ENCODE measurements around the gene CYFIP2. TPM values are rescaled to one million over a fixed set of nuclear protein-coding genes. Genes with fewer than 3 reads are reported as not detected.

The CYFIP2 gene
- polyA plus RNA-seq, 1 donor from 2014 or later = 366 TPM

DNA sequence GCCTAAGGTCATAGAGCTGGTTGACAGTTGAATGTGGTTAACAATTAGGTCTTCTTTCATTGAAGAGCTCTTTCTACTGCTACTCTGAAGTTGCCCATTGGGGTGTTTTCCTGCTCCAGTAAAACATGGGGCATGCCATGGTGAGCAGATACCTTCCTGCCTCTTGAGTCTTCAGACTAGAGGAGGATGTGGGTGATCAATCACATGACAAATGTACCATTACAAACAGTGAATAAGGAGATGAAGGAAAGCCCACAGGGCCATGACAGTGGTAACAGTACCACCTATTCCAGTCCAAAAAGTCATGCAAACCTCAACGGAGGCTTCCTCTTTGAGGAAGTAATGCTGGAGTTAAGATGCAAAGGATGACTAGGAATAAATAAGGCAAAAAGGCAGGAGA is 73.5 kb downstream of the CYFIP2 start:
- Mint-ChIP-seq H3K9me3 (no peaks in the 10 kb centered on the region), H3K4me1 (peaks cover 0 to 4% (median 2%) of the 10 kb centered on the region in 3 donors), H3K4me3 (no peak overlapping the region), H3K27ac (peak overlapping the region in 1 of 3 donors; percentile 80), H3K27me3 (no peaks in the 10 kb centered on the region), H3K36me3 (peaks cover 2% of the 10 kb centered on the region)

DNA sequence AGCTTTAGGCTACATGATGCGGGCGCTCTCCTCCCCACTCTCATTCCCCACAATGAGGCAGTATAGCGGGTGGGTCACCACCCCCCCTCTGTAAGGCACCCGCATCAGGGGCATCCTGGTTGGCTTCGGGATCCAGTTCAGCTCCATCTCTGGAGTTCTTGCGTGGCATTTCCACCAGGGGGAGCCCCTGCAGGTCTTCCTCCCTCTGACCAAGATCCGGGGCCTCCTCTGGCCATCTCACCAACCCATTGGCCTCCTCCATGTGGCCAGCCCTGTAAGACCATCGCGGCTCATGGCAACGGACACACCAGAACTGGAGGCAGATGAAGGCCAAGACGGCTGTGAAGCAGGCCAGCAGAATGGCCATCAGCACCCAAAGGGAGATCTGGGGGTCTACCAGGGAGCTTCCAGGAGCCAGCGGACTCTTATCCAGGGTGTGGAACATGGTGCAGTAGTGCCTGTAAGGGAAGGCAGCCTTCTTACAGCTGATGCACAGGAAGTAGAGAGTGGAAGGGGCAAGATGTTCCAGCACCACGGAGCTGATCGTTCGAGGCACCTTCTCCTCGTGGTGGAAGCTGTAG is 77.0 kb downstream of the CYFIP2 start:
- H3K4me3 Mint-ChIP-seq = no peak overlapping the region
- no peak overlapping the region for H3K27ac Mint-ChIP-seq
- no peaks in the 10 kb centered on the region for H3K9me3 Mint-ChIP-seq
- H3K4me1 Mint-ChIP-seq = peaks cover 0 to 8% (median 4%) of the 10 kb centered on the region in 3 donors
- H3K36me3 Mint-ChIP-seq = peaks cover 2% of the 10 kb centered on the region
- H3K27me3 Mint-ChIP-seq = no peaks in the 10 kb centered on the region

DNA sequence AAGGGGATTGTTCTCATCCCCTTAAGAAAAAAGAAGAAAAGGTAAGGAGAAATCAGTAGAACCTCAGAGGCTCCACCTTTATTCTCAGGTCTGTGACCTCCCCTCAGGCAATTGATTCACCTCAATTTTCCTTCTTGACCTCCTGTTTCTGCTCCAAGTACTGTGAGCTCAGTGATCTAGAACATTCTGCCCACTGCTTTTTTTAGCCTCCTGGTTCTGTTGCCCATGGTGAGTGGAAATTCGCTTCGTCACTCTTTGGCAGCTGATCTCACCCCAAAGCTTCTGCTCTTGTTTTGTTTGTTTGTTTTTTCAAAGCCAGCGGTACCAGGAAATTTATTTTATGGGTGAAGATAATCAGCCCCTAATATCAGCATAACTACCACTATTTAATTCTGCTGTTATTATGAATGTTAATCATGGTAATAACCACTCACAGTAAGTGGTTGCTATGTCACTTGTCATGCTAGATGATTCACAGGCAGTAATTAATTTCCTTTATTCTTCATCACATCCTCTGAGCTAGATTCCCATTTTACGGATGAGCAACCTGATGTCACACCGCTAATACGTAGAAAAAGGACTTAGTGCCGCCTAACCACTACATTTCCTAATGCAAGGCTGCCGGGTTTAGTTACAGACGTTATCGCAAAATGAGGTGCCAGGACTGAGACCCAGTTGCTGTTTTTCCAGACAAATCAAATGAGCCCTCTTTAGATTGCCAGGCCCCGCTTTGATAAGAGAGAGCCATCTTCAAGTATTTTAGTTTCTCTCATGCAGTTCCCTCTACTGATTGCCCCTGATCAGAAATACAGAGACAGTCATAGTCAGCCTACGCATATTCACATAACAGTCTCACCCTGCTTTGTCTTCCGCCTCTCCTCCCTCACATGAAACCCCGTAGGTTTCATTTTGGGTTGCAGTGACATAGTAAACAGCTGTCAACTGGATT is 78.2 kb downstream of the CYFIP2 start:
- peak overlapping the region in 1 of 4 donors; percentile 8 for H3K4me3 Mint-ChIP-seq
- peaks cover 0 to 8% (median 4%) of the 10 kb centered on the region in 3 donors for H3K4me1 Mint-ChIP-seq
- peak overlapping the region in 1 of 3 donors; percentile 83 for H3K27ac Mint-ChIP-seq
- H3K9me3 Mint-ChIP-seq = no peaks in the 10 kb centered on the region
- H3K36me3 Mint-ChIP-seq = peaks cover 5% of the 10 kb centered on the region
- H3K27me3 Mint-ChIP-seq = no peaks in the 10 kb centered on the region

DNA sequence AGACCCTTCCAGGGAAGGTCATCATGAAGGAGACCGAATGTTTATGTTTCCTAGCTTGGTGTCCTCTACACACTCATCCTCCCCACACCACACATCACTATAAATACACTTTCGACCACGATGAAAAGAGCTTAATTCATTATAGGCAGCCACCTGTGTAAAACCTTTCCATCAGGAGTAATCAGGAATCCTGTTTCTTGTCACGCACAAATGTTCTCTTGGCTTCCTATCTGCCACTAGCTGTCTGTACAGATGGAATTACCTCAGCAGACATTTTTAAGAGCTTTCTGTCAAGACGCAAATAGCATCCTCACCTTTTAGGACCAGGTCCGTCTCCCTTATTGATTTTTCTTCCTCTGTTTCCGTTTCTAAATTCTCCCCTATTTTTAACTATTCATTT is 79.1 kb downstream of the CYFIP2 start:
- H3K4me1 Mint-ChIP-seq = peaks cover under 1 to 14% (median 11%) of the 10 kb centered on the region in 3 donors
- H3K36me3 Mint-ChIP-seq = peaks cover 5% of the 10 kb centered on the region
- no peaks in the 10 kb centered on the region for H3K27me3 Mint-ChIP-seq
- H3K9me3 Mint-ChIP-seq = no peaks in the 10 kb centered on the region
- H3K4me3 Mint-ChIP-seq = peak overlapping the region in 1 of 4 donors; percentile 34
- no peak overlapping the region for H3K27ac Mint-ChIP-seq

DNA sequence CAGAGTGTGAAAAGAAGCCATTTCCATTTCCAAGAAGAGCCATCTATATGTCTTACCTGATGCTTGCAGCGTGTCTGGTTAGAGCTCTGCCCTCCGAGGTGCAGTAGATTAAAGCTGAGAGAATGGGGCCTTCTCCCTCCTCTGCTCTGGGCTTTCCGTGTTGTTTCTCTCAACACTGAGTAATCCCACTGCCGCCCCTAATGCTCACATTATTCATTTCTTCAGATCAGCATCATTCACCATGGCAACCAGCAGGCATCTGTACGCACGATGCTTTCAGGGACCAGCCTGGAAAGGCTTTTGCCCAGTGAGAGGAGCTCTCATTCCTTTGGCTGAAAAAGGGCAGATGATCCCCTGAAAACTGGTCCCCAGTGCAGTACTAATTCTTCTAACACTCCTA is 79.6 kb downstream of the CYFIP2 start:
- Mint-ChIP-seq H3K27ac (no peak overlapping the region), H3K4me3 (peak overlapping the region in 1 of 4 donors; percentile 34), H3K9me3 (no peaks in the 10 kb centered on the region), H3K36me3 (peaks cover 4% of the 10 kb centered on the region), H3K27me3 (no peaks in the 10 kb centered on the region), H3K4me1 (peaks cover 4 to 15% (median 14%) of the 10 kb centered on the region in 3 donors)

DNA sequence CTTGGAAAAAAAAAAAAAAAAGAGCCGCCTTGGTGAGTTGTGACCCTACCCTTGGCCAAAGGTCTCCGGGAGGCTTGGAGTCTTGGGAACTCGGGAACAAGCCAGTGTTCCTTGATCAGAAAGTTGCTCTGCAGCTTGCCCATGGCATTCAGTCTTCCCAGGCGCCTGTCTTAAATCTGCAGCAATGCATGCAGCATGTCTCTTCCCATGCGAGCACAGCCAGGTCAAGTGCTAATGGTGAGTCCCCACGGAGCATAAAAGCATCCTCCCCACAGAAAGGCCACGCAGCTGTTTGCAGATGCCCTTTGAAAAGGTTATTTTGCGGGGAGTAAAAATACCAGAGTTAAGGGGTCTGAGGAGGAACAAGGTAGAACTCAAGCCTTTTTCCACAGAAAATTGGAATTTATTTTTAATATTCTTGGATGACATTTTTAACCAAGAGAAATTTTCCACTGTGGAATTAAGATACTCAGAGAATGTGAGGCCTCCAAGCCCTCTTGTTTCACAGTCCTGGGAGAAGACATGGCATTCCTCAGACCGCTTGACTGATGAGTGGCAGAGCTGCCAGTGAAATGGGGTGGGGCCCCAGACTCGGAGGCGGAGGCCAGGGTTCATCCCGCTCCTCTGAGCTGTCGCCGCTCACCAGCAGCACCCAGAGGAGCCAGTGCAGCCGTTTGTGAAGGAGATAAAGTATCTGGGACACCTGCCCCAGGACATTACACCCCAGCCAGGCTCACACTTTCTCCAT is 81.6 kb downstream of the CYFIP2 start:
- H3K27me3 Mint-ChIP-seq = no peaks in the 10 kb centered on the region
- H3K4me1 Mint-ChIP-seq = peaks cover 7 to 25% (median 16%) of the 10 kb centered on the region in 3 donors
- no peak overlapping the region for H3K4me3 Mint-ChIP-seq
- no peaks in the 10 kb centered on the region for H3K9me3 Mint-ChIP-seq
- peak overlapping the region in 1 of 3 donors; percentile 58 for H3K27ac Mint-ChIP-seq
- H3K36me3 Mint-ChIP-seq = peaks cover 5% of the 10 kb centered on the region

DNA sequence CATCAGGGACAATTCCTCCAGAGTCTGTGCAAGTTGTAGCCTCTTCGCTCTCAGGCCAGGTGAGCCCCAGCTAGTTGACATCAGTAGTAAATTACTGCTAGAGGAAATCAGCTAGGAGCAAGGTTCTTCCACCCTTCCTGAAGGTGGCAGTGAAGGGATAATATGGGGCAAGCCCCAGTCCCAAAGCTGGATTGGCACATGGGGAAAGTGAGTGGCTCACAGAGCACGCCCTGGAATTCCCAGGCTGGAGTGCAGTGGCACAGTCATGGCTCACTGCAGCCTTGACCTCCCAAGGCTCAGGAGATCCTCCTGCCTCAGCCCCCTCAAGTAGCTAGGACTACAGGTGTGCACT is 82.1 kb downstream of the CYFIP2 start:
- H3K4me1 Mint-ChIP-seq = peaks cover 7 to 25% (median 16%) of the 10 kb centered on the region in 3 donors
- H3K27me3 Mint-ChIP-seq = no peaks in the 10 kb centered on the region
- H3K27ac Mint-ChIP-seq = no peak overlapping the region
- H3K9me3 Mint-ChIP-seq = no peaks in the 10 kb centered on the region
- H3K4me3 Mint-ChIP-seq = no peak overlapping the region
- H3K36me3 Mint-ChIP-seq = peaks cover 5% of the 10 kb centered on the region

DNA sequence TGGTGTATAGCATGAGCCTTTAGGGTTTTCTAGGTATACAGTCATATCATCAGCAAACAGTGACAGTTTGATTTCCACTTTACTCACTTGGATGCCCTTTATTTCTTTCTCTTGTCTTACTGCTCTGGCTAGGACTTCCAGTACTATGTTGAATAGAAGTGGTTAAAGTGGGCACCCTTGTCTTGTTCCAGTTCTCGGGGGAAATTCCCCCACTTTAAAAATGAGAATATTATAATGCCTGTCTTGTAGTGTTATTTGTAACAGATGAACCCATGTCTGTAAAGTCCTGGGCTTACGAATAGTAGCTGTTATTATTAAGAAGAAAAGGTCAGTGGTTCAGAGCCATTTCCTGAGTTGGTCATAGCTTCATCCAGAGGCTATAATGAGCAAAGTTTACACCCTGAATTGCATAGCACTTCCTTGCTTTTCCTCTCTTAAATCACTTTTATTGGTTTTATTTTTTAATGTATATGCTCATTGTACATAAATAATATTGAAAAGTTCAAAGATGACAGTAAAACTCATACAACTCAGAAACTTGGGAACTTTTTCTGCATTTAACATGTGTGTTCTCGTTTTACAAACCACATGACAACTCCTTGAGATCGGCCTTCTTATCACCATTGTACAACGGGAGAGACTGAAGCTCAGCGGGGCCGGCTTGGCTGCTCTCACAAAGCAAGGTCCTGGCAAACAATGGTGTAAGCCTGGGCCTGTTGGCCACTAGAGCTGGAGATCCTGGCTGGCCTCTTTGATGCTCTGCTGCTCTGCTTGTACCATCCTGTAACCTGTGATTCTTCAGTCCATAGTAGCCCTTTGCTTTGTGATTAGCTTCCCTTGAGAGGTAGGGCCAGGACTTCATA is 85.2 kb downstream of the CYFIP2 start:
- Mint-ChIP-seq H3K9me3 (no peaks in the 10 kb centered on the region), H3K27ac (peak overlapping the region in 2 of 3 donors; percentile 14 to 88), H3K4me3 (no peak overlapping the region), H3K4me1 (peaks cover 10 to 21% (median 10%) of the 10 kb centered on the region in 3 donors), H3K36me3 (peaks cover 5% of the 10 kb centered on the region), H3K27me3 (no peaks in the 10 kb centered on the region)

DNA sequence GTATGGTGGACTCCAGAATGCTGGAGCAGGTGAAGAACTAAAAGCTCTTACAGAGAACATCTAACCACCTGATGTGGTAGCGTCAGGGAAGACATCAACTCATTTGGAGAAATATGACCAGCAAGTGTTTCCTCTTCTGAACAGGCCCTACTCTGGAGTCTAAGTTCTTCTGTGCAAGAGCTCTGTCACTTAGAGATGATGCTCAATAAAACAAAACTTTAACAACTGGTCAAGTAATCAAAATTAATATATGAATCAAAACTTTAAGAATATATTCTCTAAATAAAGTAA is 85.8 kb downstream of the CYFIP2 start:
- Mint-ChIP-seq H3K4me3 (no peak overlapping the region), H3K36me3 (peaks cover 5% of the 10 kb centered on the region), H3K4me1 (peaks cover 7 to 21% (median 13%) of the 10 kb centered on the region in 3 donors), H3K27me3 (no peaks in the 10 kb centered on the region), H3K27ac (no peak overlapping the region), H3K9me3 (no peaks in the 10 kb centered on the region)

DNA sequence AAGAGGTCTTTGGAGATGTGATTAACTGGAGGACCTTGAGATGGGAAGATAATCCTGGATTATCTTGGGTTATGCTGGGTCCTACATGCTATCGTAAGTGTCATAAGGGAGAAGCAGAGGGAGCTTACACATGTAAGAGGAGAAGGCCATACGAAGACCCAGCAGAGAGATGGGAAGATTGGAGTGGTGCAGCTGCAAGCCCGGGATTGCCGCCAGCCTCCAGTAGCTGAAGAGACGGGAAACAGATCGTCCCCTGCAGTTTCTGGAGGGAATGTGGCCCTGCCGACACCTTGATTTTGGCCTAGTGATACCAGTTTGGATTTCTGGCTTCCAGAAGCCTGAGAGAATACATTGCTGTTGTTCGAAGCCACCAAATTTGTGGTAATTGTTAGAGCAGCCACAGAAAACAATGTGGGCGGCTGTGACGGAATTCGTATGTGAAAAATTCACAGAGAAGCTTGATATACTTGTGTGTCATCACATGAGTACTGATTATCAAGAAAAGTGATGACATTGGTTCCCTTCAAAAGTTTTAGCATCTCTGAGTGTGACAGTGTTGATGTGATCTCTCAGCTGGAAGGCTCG is 86.9 kb downstream of the CYFIP2 start:
- Mint-ChIP-seq H3K4me3 (no peak overlapping the region), H3K36me3 (peaks cover 5% of the 10 kb centered on the region)

DNA sequence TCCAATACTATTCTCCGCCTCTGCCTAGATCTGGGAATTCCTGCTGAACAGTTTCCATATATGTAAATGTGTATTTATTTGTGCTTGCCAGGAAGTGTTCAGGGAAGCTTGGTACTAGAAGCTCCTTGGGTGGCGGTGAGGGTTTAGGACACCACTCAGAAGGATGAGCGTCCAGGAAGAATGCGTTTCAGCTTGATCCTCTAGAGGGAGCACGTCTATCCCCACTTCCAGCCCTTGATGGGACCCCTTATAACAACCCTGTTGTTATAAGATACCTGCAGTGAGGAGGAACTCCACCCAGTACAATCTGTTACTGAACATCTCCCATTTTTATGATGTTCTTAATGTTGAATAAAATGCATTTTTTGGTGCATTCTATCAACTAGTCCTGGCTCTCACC is 88.9 kb downstream of the CYFIP2 start:
- Mint-ChIP-seq H3K36me3 (peaks cover 1% of the 10 kb centered on the region), H3K4me3 (no peak overlapping the region), H3K9me3 (no peaks in the 10 kb centered on the region), H3K27me3 (no peaks in the 10 kb centered on the region), H3K4me1 (peaks cover 2 to 19% (median 15%) of the 10 kb centered on the region in 3 donors), H3K27ac (peak overlapping the region in 1 of 3 donors; percentile 11)

More for the DNA sequence above, 86.9 kb downstream of the CYFIP2 start:
- Mint-ChIP-seq H3K27ac (no peak overlapping the region), H3K27me3 (no peaks in the 10 kb centered on the region), H3K4me1 (peaks cover 7 to 23% (median 15%) of the 10 kb centered on the region in 3 donors), H3K9me3 (no peaks in the 10 kb centered on the region)

DNA sequence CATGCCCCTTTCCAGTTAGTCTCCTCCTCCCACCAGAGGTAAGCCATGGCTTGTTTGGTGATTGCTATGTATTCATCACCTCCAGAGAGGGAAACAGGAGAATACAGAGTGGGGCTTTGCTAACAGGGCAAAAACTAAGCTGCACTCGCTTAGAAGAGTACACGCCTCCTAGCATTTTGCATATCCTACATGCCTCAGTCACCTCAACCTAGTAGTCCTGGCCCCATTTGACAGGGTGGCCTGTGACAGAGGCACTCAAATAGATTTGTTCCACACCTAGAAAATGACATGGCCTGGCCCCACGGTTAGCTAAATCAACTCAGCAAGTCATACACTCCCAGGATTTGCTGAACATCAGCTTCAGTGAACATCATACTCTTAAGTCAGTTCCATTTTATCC is 90.7 kb downstream of the CYFIP2 start:
- H3K27me3 Mint-ChIP-seq = no peaks in the 10 kb centered on the region
- peaks cover 3% of the 10 kb centered on the region for H3K36me3 Mint-ChIP-seq
- H3K4me3 Mint-ChIP-seq = no peak overlapping the region
- peaks cover 0 to 8% (median 3%) of the 10 kb centered on the region in 3 donors for H3K4me1 Mint-ChIP-seq
- no peaks in the 10 kb centered on the region for H3K9me3 Mint-ChIP-seq
- peak overlapping the region in 1 of 3 donors; percentile 69 for H3K27ac Mint-ChIP-seq

DNA sequence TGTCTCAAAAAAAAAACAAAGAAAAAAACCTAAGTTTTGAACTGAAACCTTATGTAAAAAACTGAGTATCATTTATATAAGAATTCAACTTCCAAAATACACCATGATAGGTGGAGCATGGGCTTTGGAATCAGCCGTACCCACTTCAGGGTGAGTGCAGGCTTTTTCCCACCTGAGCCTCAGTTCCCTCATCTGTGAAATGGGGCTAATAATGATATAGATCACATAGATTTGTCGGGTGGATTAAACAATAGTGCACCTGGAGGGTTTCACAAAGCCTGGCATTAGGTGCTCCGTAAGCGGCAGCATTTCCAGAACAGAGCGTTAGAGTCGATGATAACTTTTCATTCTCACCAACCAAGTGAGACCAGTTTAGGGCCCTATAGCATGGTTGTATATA is 91.9 kb downstream of the CYFIP2 start:
- Mint-ChIP-seq H3K4me1 (peaks cover 1 to 8% (median 2%) of the 10 kb centered on the region in 3 donors), H3K27me3 (no peaks in the 10 kb centered on the region), H3K4me3 (no peak overlapping the region), H3K27ac (no peak overlapping the region), H3K36me3 (peaks cover 2% of the 10 kb centered on the region), H3K9me3 (no peaks in the 10 kb centered on the region)

DNA sequence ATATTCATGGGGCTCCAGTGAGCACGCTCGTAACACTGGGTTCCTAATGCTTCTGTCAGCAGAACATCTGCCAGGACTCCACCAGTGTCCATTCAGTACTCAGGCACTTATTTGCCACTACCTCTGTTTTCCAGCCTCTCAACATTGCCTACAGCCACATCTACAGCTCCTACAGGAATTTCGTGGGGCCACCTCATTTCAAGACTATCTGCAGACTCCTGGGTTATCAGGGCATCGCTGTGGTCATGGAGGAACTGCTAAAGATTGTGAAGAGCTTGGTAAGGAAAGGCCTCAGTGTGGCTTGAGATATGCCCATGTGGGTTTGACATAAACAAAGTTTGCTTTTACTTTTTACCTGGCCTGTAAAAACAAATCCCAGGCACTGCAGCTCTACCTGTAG is 92.9 kb downstream of the CYFIP2 start:
- Mint-ChIP-seq H3K27me3 (no peaks in the 10 kb centered on the region), H3K27ac (peak overlapping the region in 1 of 3 donors; percentile 9), H3K9me3 (no peaks in the 10 kb centered on the region), H3K4me3 (no peak overlapping the region), H3K4me1 (peaks cover 1 to 8% (median 2%) of the 10 kb centered on the region in 3 donors), H3K36me3 (peaks cover 4% of the 10 kb centered on the region)

Data from IgD-negative memory B cell (primary cell).